HG03108 (cell line): ENCODE measurements around the gene NBPF4.
A peak's percentile ranks its signal among the peaks of the same experiment; 100 is the strongest.
"Not testable (repeated sequence)": the region's sequence is repeated elsewhere in the genome, so short reads cannot be mapped to it uniquely, and the experiment has no call there.

ENCODE experiments used
- ATAC-seq: cut with Tn5 transposase; IDR thresholded peaks from one replicate; pipeline ENCODE4 v1.9.1; 2021; ENCODE audit warnings: moderate library complexity; ENCODE audit not compliant: unreplicated experiment

Gene NBPF4

DNA sequence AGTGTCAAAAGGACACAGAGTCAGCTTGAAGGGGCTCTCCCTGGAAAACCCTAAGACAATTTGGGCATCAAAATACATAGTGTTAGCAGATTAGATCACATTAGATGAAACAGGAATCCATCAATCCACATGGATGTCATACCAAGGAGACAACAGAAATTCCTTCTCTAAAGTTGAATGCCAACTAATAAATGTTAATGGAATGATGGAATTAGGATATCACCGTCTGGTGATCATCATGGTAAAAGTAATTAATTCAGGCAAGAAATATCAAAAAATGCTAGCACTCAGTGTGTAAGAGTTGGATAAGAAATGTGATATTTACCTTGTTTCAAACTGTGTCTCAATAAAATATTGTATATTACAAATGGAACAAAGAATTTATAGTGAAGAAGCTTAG, 32.9 kb downstream of the NBPF4 start:
- no peak for ATAC-seq

DNA sequence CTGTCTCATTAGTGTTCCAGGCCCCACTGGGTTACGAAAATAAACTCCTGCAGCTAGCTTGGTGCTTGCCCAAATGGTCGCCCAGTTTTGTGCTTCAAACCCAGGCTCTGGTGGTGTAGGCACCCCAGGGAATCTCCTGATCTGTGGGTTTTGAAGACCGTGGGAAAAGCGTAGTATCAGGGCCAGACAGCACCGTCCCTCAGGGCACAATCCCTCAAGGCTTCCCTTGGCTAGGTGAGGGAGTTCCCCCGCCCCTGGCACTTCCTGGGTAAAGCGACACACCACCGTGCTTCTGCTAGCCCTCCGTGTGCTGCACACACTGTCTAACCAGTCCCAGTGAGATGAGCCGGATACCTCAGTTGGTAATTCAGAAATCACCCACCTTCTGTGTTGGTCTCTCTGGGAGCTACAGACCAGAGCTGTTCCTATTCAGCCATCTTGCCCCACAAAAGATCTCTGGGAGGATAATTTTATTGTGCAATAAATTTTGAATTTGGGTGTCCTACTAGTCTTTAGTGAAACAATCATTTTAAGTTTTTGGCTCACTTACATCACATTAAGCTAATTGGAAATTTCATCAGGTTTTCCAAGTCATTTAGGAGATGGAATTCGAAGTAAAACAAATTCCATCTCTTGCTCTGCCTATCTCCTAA, 34.3 kb downstream of the NBPF4 start:
- no peak for ATAC-seq

DNA sequence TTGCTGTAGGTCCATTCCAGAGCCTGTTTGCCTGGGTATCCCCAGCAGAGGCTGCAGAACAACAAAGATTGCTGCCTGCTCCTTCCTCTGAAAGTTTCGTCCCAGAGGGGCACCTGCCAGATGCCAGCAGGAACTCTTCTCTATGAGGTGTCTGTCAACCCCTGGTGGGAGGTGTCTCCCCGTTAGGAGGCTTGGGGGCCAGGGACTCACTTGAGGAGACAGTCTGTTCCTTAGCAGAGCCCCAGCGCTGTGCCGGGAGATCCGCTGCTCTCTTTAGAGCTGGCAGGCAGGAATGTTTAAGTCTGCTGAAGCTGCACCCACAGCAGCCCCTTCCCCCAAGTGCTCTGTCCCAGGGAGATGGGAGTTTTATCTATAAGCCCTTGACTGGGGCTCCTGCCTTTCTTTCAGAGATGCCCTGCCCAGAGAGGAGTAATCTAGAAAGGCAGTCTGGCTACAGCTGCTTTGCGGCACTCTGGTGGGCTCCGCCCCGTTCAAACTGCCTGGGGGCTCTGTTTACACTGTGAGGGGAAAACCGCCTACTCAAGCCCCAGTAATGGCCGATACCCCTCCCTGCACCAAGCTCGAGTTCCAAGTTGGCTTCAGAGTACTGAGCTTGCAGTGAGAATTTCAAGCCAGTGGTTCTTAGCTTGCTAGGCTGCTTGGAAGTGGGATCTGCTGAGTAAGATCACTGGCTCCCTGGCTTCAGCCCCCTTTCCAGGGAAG, 35.0 kb downstream of the NBPF4 start:
- no peak for ATAC-seq

DNA sequence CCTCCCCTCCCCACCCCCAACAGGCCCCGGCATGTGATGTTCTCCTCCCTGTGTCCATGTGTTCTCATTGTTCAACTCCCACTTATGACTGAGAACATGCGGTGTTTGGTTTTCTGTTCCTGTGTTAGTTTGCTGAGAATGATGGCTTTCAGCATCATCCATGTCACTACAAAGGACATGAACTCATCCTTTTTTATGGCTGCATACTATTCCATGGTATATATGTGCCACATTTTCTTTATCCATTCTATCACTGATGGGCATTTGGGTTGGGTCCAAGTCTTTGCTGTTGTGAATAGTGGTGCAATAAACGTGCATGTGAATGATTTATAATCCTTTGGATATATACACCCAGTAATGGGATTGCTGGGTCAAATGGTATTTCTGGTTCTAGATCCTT, 40.3 kb downstream of the NBPF4 start:
- not testable (repeated sequence) for ATAC-seq

DNA sequence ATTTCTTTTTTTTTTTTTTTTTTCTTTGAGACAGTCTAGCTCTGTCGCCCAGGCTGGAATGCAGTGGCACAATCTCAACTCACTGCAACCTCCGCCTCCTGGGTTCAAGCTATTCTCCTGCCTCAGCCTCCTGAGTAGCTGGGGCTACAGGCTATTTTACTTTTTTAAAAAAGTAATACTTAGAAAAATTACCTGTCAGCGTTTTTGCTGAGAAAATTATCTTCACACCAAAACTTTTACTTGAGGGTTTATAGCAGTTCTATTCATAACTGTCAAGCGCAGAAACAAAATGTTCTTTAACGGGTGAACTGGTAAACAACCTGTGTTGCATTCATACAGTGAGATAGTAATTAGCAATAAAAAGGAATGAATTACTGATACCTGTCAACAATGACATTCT, 42.2 kb downstream of the NBPF4 start:
- ATAC-seq: no peak

DNA sequence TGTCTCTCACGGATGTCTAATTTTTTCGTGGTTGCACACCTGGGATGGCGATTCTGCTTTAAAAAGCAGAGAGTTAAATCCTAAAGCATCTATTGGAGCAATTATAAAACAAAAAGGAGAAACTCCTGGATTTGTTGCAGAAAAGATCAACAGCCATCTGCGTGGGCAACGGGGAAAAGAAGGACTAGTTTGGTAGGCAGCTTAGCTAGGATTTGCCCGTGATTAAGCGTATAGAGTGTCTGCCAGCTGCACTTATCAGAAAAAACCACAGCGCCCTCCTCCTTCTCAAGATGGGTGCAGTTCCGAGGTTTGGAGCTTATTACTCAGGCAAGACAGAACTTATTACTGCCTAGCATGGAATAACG, 43.2 kb downstream of the NBPF4 start:
- no peak for ATAC-seq

DNA sequence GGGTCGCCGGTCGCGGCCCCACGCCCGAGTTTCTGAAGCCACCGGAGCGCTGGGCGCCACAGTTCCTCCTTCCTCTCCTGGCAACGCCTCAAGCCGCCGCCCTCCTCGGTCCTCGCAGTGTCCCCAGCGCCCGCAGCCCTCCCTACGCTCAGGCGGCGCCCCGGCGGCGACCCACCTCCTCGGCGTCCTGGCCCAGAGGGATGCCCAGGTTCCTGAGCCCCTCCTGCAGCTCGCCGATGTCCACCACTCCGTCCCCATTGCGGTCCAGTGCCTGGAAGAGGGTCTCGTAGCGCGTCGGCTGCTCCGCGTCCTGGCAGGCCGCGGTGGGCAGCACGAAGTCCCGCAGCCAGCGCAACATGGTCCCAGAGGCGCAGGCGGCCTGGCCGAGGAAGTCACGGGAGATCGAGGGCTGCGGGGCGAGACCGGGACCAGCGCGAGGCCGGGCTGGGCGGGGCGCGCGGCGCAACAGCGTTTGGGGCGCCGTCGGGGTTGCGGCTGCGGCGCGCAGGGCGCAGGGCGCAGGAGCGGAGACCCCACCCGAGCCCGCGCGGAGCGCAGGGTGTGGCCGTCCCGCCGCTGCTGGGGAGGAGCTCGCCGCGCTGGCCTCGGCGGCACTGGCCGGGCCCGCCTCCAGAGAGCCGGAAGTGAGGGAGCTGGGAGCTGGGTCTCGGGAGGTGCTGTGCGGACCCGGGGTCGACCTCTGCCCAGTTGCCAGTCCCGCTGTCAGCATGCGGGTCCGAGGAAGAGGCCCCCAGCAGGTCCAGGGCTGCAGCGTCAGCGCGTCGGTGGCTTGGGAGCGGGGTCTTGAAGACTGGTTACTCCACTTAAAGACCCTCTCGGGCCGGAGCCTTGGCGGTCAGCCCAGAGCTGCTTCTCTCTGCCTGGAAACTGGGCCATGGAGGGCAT, 43.8 kb downstream of the NBPF4 start, which contains the start of gene SLC25A24:
TSS of gene SLC25A24 (minus strand) at position 563 of the 906 bp plus-strand sequence. CDS start at position 358, 205 bp downstream.
- ATAC-seq: peak; percentile 94

DNA sequence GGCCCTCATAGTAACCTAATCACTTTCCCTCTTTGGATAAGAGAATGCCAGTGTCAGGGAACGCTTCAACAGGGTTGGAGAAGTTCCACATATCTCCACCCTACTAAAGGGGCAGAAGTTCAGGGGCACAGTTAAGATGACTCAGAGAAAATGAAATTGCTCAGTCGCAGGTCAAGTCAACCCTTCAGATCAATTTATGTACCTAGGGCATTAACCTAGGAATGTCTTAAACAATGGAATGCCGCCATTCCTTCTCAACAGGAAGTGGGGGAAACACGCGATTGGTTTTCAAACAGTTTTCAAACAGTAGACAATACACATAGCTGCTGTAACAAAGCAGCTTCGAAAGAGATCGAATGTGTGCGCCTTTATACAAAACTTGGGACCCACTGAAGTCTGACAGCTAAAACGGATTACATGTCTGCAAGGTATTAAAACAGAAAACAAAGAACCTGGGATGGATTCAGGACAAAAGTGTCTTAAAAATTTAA, 44.6 kb downstream of the NBPF4 start:
- ATAC-seq: no peak

DNA sequence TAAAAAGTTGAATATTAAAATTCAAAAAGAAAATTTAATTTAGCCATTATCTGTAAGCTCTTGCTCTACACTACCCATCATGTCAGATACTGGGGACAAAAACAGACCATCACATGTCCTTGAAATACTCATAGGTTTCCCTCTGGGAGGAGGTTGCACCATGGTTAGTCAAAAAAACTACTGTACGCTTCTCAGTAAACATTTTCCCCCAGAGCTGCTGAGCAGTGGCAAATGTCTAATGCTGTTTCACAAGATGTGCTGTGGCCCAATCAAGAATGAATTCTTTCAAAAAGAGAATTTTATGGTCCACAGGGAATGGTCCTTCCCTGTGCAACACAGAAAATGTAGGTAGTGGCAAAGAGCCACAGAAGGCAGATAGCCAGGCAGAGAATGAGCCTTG, 49.8 kb downstream of the NBPF4 start:
- no peak for ATAC-seq

DNA sequence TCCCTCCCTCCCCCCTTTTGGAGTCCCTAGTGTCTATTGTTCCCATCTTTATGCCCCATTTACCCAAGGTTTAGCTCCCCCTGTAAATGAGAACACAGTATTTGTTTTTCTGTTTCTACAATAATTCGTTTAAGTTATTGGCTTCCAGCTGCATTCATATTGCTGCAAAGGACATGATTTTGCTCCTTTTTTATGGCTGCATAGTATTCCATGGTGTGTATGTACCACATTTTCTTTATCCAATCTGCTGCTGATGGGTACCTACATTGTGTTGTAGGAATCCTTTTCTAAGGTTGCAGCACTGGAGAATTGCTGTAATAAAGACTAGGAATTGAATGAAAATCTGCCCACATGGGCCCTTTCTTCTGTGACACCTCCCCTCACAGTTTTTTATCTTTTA, 50.5 kb downstream of the NBPF4 start:
- ATAC-seq: no peak

DNA sequence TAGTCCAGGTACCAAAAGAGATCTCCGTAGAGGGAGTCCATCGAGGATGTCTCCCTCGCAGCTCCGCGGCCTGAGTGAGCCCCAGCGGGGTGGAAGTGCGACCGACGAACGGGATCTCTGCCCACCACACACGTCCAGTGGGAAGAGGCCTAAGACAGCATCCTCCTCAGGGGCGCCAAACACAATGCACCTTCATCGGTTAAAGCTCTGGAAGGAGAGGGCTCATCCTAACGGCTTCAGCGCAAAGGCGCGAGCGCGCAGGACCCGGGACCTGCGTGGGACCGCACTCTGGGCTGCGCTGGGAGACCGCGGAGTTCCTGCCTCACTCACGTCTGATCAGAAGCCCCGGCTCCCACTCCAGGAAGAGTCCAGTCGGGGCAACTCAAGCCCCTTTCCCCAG, 51.3 kb downstream of the NBPF4 start:
- ATAC-seq: no peak

DNA sequence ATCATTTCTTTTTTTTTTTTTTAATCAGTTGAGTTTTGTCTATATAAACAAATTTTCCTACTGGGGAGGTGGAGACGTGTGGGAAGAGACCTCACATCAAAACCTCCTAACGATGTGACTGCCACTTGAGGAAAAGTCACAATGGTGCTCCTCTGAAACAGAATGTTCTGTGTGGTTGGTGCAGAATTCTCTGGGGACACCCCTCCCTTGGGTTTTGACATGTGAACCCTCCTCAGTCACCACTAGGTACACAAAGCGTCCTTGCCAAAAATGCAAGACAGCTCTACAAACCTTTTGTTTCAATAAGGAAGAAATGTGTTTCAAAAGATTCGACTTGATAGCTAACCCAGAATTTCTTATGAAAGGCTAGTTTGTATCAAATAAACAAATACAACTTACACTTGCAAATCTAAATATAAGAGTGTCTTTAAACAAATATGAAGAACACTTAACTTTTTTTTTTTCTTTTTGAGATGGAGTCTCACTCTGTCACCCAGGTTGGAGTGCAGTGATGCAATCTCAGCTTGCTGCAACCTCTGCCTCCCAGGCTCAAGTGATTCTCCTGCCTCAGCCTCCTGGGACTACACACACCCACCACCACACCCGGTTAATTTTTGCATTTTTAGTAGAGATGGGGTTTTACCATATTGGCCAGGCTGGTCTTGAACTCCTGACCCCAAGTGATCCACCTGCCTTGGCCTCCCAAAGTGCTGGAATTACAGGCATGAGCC, 53.0 kb downstream of the NBPF4 start:
- no peak for ATAC-seq

DNA sequence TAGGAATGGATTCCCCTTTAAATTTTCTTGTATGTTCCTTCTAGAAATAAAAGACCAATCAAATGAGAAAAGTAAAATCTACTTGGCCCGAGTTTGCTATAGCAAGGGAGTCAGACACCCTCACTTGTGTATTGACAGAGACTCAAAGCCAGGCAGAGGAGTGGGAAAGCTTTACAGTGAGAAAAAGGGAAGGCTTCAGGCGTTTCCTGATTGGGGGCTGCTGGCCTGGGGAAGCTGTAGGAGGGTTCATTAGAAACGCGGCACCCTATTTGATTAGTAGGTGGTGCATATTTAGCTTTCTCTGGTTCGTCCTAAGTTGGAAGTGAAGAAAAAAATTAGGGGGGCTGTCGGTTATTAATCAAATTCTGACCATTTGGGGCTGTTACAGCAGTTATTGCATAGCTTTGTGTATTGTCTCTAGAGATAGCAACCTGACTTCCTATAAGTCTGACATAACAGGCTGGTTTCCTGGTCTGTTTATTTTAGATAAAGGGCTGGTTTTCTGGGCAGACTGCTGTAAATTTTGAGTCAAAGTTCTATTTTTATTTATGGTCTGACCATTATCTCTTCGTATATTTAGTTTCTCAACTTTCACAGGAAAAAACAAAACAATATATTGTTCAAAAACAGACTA, 53.8 kb downstream of the NBPF4 start:
- no peak for ATAC-seq

DNA sequence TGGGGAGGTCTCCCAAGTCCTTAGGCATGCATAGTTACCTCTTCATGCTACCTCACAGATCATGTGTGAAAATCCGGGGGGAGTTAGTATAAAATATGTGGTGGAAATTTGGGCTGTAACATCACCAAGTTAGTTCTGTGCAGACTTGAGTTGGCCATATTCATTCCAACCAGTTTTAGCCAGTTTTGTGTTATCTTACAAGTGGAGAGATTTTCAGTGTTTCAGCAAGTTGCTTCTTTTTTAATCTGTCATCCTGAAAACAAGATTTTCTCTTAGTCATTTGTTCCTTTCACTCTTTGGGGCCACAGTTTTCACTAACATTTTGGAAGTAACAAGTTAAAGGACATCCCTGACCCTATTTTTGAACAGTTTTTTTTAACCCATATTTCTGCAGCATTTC, 55.1 kb downstream of the NBPF4 start:
- no peak for ATAC-seq

DNA sequence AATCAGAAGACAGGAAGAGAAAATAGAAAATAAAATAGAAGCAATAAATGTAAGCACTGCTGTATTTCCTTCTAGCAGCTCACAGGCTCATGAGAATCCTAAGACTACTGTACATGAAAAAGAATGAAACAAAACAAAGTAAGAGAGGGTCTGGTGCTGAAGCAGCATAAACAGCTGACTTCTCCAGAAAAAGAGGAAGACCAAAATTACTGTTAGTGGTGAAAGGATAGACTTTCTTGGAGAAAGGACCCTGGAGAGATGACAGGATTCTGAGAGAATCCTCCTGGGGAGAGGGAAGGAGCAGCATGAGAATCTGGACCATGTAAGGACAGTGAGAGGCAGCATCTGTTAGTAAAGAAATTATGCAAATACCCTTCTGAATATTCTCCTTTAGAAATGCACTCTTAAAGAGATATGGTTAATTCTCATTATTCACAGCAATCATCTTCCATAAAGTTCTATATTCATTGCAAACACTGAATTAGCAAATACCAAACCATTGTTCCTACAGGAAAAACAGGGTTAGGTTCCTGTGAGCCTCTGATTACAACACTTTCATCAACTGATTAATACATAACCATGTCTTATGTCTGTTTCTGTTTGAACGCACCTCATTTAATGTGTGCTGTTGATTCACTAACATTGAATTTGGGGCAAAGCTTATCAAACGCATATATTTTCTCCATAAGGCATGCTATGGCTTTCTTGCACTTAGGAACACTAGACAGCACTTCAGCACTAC, 60.7 kb downstream of the NBPF4 start:
- ATAC-seq: no peak

DNA sequence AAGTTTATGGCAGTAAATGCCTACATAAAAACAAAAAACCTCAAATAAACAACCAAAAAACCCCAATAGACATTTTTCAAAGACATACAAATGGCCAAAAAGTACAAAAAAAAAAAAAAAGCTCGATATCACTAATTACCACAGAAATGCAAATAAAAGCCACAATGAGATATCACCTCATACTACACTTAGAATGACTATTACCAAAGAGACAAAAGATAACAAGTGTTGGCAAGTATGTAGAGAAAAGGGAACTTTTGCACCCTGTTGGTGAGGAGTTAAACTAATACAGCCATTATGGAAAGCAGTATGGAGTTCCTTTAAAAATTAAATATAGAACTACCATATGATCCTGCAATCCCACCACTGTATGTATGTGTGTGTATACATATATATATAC, 64.9 kb downstream of the NBPF4 start:
- no peak for ATAC-seq
